H9 (cell line): ENCODE measurements around the gene LCE1A. TPM values are rescaled to one million over a fixed set of nuclear protein-coding genes. Genes with fewer than 3 reads are reported as not detected.

ENCODE experiments used
- DNase-seq: peaks from one replicate; pipeline ENCODE4 v3.0.0-alpha.2; 2017
- H2AFZ ChIP-seq: one replicate; pipeline ENCODE4 v1.6.1; 2013; ENCODE audit warnings: mild to moderate bottlenecking, low read length, control low read depth, moderate library complexity
- H2AK5ac ChIP-seq: 2 replicates; pipeline ENCODE4 v1.6.1; 2013; ENCODE audit warnings: low read length, control low read depth, mixed read lengths; ENCODE audit not compliant: insufficient read length
- H2BK120ac ChIP-seq: one replicate; pipeline ENCODE4 v1.6.1; 2013; ENCODE audit warnings: low read depth, mild to moderate bottlenecking, low read length, control low read depth, inconsistent platforms; ENCODE audit not compliant: poor library complexity, severe bottlenecking
- H2BK12ac ChIP-seq: 2 replicates; pipeline ENCODE4 v1.6.1; 2013; ENCODE audit warnings: low read length, control low read depth, mixed read lengths, low read depth; ENCODE audit not compliant: insufficient read length
- H2BK15ac ChIP-seq: 2 replicates; pipeline ENCODE4 v1.6.1; 2013; ENCODE audit warnings: low read depth, low read length, control low read depth
- H2BK20ac ChIP-seq: one replicate; pipeline ENCODE4 v1.6.1; 2013; ENCODE audit warnings: low read depth, mild to moderate bottlenecking, low read length, control low read depth, inconsistent platforms; ENCODE audit not compliant: poor library complexity, severe bottlenecking
- H2BK5ac ChIP-seq: 2 replicates; pipeline ENCODE4 v1.6.1; 2013; ENCODE audit warnings: low read length, control low read depth, mixed read lengths; ENCODE audit not compliant: insufficient read length
- H3K14ac ChIP-seq: 2 replicates; pipeline ENCODE4 v1.6.1; 2013; ENCODE audit warnings: low read length, control low read depth; ENCODE audit not compliant: insufficient read depth
- H3K18ac ChIP-seq: 2 replicates; pipeline ENCODE4 v1.6.1; 2013; ENCODE audit warnings: low read depth, mild to moderate bottlenecking, mixed read lengths, low read length, control low read depth; ENCODE audit not compliant: insufficient read length
- H3K23ac ChIP-seq: 2 replicates; pipeline ENCODE4 v1.6.1; 2013; ENCODE audit warnings: low read length, control low read depth, mixed read lengths, low read depth; ENCODE audit not compliant: insufficient read length
- H3K23me2 ChIP-seq: 2 replicates; pipeline ENCODE4 v1.6.1; 2013; ENCODE audit warnings: low read depth, mild to moderate bottlenecking, mixed read lengths, low read length, control low read depth; ENCODE audit not compliant: insufficient read length, poor library complexity, severe bottlenecking
- H3K27ac ChIP-seq: 2 replicates; pipeline ENCODE4 v1.5.1; 2013; ENCODE audit warnings: low read length, control low read depth, mixed read lengths, low read depth; ENCODE audit not compliant: insufficient read length
- H3K27me3 ChIP-seq: 2 replicates; pipeline ENCODE4 v1.6.1; 2013; ENCODE audit warnings: low read length, control low read depth, inconsistent platforms; ENCODE audit not compliant: insufficient read depth
- H3K4ac ChIP-seq: 2 replicates; pipeline ENCODE4 v1.6.1; 2013; ENCODE audit warnings: low read depth, mild to moderate bottlenecking, control low read depth, inconsistent platforms, low read length, moderate library complexity
- H3K4me1 ChIP-seq: 2 replicates; pipeline ENCODE4 v1.6.1; 2013; ENCODE audit warnings: low read length, control low read depth, inconsistent platforms; ENCODE audit not compliant: insufficient read depth
- H3K4me2 ChIP-seq: 2 replicates; pipeline ENCODE4 v1.6.1; 2013; ENCODE audit warnings: low read length, control low read depth, mixed read lengths; ENCODE audit not compliant: insufficient read length, insufficient read depth
- H3K56ac ChIP-seq: 2 replicates; pipeline ENCODE4 v1.6.1; 2013; ENCODE audit warnings: low read depth, mild to moderate bottlenecking, mixed read lengths, low read length, control low read depth; ENCODE audit not compliant: insufficient read length
- H3K79me1 ChIP-seq: 2 replicates; pipeline ENCODE4 v1.6.1; 2013; ENCODE audit warnings: low read depth, mild to moderate bottlenecking, moderate library complexity, low read length, control low read depth, inconsistent platforms; ENCODE audit not compliant: insufficient read depth, poor library complexity, severe bottlenecking
- H3K79me2 ChIP-seq: 2 replicates; pipeline ENCODE4 v1.6.1; 2013; ENCODE audit warnings: low read length, control low read depth, inconsistent platforms; ENCODE audit not compliant: insufficient read depth
- H3K9ac ChIP-seq: 2 replicates; pipeline ENCODE4 v1.6.1; 2013; ENCODE audit warnings: low read length, control low read depth, mixed read lengths; ENCODE audit not compliant: insufficient read length; ENCODE audit errors: extremely low read depth
- H3K9me3 ChIP-seq: one replicate; pipeline ENCODE4 v1.6.1; 2013; ENCODE audit warnings: low read depth, low read length, inconsistent platforms; ENCODE audit not compliant: control insufficient read depth
- H3T11ph ChIP-seq: one replicate; pipeline ENCODE4 v1.6.1; 2013; ENCODE audit warnings: mild to moderate bottlenecking, low read length, control low read depth, inconsistent platforms
- H4K20me1 ChIP-seq: one replicate; pipeline ENCODE4 v1.6.1; 2013; ENCODE audit not compliant: control insufficient read depth, insufficient read length, insufficient read depth
- H4K5ac ChIP-seq: 2 replicates; pipeline ENCODE4 v1.6.1; 2013; ENCODE audit warnings: low read depth, mild to moderate bottlenecking, mixed read lengths, low read length, control low read depth; ENCODE audit not compliant: insufficient read length
- H4K8ac ChIP-seq: replicated peaks from 2 replicates; pipeline ENCODE4 v1.6.1; 2013; ENCODE audit warnings: low read length, control low read depth, mixed read lengths, low read depth; ENCODE audit not compliant: insufficient read length
- H4K91ac ChIP-seq: 2 replicates; pipeline ENCODE4 v1.6.1; 2013; ENCODE audit warnings: low read depth, mild to moderate bottlenecking, moderate library complexity, mixed read lengths, low read length, control low read depth; ENCODE audit not compliant: insufficient read length
- H3K27ac Mint-ChIP-seq, 3 experiments: 2 replicates in 2 of 3; 3 replicates in 1 of 3; pipeline ENCODE4 v1.8.0; 2020 to 2021; ENCODE audit warnings: mixed read lengths in 3 of 3, mild to moderate bottlenecking in 1 of 3, moderate library complexity in 1 of 3
- H3K27me3 Mint-ChIP-seq: 2 replicates; pipeline ENCODE4 v1.8.0; 2021; ENCODE audit warnings: low read depth, mild to moderate bottlenecking, moderate library complexity, mixed read lengths
- H3K36me3 Mint-ChIP-seq, 3 experiments: 2 replicates in 2 of 3; 3 replicates in 1 of 3; pipeline ENCODE4 v1.8.0; 2020 to 2021; ENCODE audit warnings: low read depth in 3 of 3, mixed read lengths in 3 of 3; ENCODE audit not compliant: insufficient read depth in 1 of 3
- H3K4me1 Mint-ChIP-seq, 2 experiments: 2 replicates each; pipeline ENCODE4 v1.8.0; 2020; ENCODE audit warnings: mixed read lengths in 2 of 2
- H3K4me3 Mint-ChIP-seq, 2 experiments: 2 replicates in 1 of 2; 3 replicates in 1 of 2; pipeline ENCODE4 v1.8.0; 2020 to 2021; ENCODE audit warnings: mild to moderate bottlenecking in 2 of 2, mixed read lengths in 2 of 2, moderate library complexity in 1 of 2
- H3K9me3 Mint-ChIP-seq, 2 experiments: 2 replicates in 1 of 2; 3 replicates in 1 of 2; pipeline ENCODE4 v1.8.0; 2020; ENCODE audit warnings: mild to moderate bottlenecking in 2 of 2, mixed read lengths in 2 of 2, moderate library complexity in 1 of 2
- WGBS: extraction: QIAGEN DNeasy Blood & Tissue Kit; methylation state at CpG from one replicate; pipeline ENCODE4 v1.1.7; 2013; ENCODE audit warnings: missing lambda C conversion rate, low lambda C conversion rate, mixed read lengths; ENCODE audit not compliant: insufficient read length; ENCODE audit errors: extremely low coverage; 5-methylcytosine and 5-hydroxymethylcytosine counted together
- total RNA-seq: library from RNA; stranded (reverse); gene quantifications from 2 replicates; pipeline ENCODE4 v1.2.1, GENCODE V29; 2021
- TF ChIP-seq, protein P1 (sequence below): fragments of 200-600 bp; sonication (generic); conservative IDR thresholded peaks from 3 replicates; pipeline ENCODE4 v1.8.0; 2021; ENCODE audit warnings: antibody characterized with exemption, mild to moderate bottlenecking

LCE1A gene
- total RNA-seq, 1 experiment from 2014 or later = not detected

GRCh38 chr1:152806576-152806975, 20.7 kb upstream of the LCE1A start, which contains the start of gene LCE1C:
Gene LCE1C (minus strand): TSS chr1:152806651. CDS start chr1:152805478, 1,173 bp downstream.
- Histone ChIP-seq H3K4me2 (no peak within 1 kb of the TSS), H3T11ph (no peak within 1 kb of the TSS), H3K27me3 (no peaks in the 10 kb centered on the region), H3K4ac (no peak within 1 kb of the TSS), H3K23ac (no peak within 1 kb of the TSS), H2BK5ac (no peak within 1 kb of the TSS), H2BK15ac (no peak within 1 kb of the TSS), H4K91ac (no peak within 1 kb of the TSS), H3K14ac (no peak within 1 kb of the TSS), H4K20me1 (no peaks in the 10 kb centered on the region), H3K56ac (no peak within 1 kb of the TSS), H2BK12ac (no peak within 1 kb of the TSS), H3K4me1 (no peaks in the 10 kb centered on the region), H3K27ac (no peak within 1 kb of the TSS), H2BK120ac (no peak within 1 kb of the TSS), H2AFZ (no peak within 1 kb of the TSS), H3K23me2 (no peaks in the 10 kb centered on the region), H4K8ac (no peak within 1 kb of the TSS), H4K5ac (no peak within 1 kb of the TSS), H3K79me2 (no peaks in the 10 kb centered on the region), H3K9ac (no peak within 1 kb of the TSS), H3K79me1 (no peaks in the 10 kb centered on the region), H2AK5ac (no peak within 1 kb of the TSS), H3K9me3 (peaks cover 80% of the 10 kb centered on the region), H2BK20ac (no peak within 1 kb of the TSS), H3K18ac (no peak within 1 kb of the TSS)
- Mint-ChIP-seq H3K27me3 (no peaks in the 10 kb centered on the region; the same call in none of the 2 replicates), H3K27ac (no peak within 1 kb of the TSS), H3K9me3 (peaks cover 83 to 84% of the 10 kb centered on the region in 2 experiments), H3K4me3 (no peak within 1 kb of the TSS), H3K36me3 (peaks cover 4 to 24% (median 7%) of the 10 kb centered on the region in 3 experiments; a peak in 5 of 7 replicates), H3K4me1 (no peaks in the 10 kb centered on the region)
- WGBS = no CpG with 5 or more reads among the region's 3 CpGs
- no peak for DNase-seq
- TF ChIP-seq, protein P1, sequence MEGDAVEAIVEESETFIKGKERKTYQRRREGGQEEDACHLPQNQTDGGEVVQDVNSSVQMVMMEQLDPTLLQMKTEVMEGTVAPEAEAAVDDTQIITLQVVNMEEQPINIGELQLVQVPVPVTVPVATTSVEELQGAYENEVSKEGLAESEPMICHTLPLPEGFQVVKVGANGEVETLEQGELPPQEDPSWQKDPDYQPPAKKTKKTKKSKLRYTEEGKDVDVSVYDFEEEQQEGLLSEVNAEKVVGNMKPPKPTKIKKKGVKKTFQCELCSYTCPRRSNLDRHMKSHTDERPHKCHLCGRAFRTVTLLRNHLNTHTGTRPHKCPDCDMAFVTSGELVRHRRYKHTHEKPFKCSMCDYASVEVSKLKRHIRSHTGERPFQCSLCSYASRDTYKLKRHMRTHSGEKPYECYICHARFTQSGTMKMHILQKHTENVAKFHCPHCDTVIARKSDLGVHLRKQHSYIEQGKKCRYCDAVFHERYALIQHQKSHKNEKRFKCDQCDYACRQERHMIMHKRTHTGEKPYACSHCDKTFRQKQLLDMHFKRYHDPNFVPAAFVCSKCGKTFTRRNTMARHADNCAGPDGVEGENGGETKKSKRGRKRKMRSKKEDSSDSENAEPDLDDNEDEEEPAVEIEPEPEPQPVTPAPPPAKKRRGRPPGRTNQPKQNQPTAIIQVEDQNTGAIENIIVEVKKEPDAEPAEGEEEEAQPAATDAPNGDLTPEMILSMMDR = no peak
